ENCODE data around the gene ERV3-1. TPM values are rescaled to one million over a fixed set of nuclear protein-coding genes. Genes with fewer than 3 reads are reported as not detected.

The ERV3-1 gene
- total and polyA plus RNA-seq, 2 experiments from 2014 or later: 15.3 to 26.8 TPM

DNA sequence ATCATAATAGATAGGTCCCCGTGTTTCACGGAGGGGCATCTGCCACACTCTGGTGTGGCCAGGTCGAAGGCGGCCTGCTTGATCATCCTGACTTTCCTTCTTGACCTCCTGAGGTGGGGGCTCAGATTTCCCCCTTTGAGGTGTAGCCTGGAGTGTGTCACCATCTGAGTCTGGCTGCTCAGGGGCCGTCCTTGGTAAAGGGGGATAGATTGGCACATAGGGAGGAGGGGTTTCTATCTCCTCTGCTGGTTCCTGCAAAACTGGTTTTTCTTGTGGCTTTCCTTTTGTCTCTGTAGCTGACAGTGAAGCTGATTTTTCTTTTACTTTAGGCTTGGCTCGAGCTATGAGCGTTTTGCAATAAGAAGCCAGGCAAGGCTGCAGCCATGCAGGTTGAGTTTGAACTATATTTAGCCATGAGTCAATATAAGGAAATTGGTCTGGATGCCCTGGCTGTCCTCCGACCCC, 8.5 kb downstream of the ERV3-1 start (continued):
- TF ChIP-seq, protein P1, sequence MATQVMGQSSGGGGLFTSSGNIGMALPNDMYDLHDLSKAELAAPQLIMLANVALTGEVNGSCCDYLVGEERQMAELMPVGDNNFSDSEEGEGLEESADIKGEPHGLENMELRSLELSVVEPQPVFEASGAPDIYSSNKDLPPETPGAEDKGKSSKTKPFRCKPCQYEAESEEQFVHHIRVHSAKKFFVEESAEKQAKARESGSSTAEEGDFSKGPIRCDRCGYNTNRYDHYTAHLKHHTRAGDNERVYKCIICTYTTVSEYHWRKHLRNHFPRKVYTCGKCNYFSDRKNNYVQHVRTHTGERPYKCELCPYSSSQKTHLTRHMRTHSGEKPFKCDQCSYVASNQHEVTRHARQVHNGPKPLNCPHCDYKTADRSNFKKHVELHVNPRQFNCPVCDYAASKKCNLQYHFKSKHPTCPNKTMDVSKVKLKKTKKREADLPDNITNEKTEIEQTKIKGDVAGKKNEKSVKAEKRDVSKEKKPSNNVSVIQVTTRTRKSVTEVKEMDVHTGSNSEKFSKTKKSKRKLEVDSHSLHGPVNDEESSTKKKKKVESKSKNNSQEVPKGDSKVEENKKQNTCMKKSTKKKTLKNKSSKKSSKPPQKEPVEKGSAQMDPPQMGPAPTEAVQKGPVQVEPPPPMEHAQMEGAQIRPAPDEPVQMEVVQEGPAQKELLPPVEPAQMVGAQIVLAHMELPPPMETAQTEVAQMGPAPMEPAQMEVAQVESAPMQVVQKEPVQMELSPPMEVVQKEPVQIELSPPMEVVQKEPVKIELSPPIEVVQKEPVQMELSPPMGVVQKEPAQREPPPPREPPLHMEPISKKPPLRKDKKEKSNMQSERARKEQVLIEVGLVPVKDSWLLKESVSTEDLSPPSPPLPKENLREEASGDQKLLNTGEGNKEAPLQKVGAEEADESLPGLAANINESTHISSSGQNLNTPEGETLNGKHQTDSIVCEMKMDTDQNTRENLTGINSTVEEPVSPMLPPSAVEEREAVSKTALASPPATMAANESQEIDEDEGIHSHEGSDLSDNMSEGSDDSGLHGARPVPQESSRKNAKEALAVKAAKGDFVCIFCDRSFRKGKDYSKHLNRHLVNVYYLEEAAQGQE (IDR thresholded peaks at IDR 0.05; ENCODE audit: unreplicated experiment): no peak
- no peak for TF ChIP-seq CREB1 (CRISPR knock-in tag; IDR thresholded peaks at IDR 0.05; ENCODE audit: low read depth)

DNA sequence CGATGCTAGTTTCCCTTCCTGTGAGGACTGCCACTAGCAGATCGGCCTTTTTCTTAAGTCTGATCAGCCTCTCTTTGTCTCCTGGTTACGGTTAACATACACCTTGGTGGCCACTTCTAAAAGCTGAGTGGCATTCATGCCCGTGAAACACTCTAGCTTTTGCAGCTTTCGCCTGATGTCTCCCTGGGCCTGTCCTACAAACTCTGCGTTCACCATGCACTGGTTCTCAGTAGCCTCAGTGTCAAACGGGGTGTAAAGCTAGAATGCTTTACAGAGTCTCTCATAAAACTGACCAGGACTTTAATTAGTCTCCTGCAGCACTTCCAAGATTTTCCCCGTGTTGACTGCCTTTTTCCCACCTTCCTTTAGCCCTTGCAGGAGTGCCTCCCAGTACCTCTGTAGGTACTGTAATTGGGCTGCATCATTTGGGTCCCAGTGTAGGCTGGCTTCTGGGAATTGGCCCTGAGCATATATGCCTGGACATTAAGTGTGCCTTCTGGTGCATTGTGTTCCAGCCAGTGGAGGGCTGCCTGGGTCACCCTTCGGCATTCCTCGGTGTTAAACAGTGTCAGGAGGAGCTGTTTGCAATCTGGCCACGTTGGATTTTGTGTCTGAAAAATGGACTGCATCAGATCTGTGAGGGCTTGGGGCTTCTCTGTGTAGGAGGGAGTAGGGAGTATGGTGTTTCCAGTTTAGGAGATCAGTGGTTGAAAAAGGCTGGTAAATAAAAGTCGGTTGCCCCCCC, 9.2 kb downstream of the ERV3-1 start:
- peaks cover 20% of the 10 kb centered on the region; the same call in 1 of the 2 replicates for H3K9me2 ChIP-seq (ENCODE audit: insufficient read depth)
- ATAC-seq: no peak; the same call in 2 of the 3 replicates
- peaks cover 93% of the 10 kb centered on the region for H3K36me3 Mint-ChIP-seq (ENCODE audit: low read depth)
- TF ChIP-seq EZH2phosphoT487 (IDR thresholded peaks at IDR 0.05; ENCODE audit: unreplicated experiment): no peak
- TF ChIP-seq, protein P1 (IDR thresholded peaks at IDR 0.05; ENCODE audit: unreplicated experiment): no peak
- TF ChIP-seq, protein P2, sequence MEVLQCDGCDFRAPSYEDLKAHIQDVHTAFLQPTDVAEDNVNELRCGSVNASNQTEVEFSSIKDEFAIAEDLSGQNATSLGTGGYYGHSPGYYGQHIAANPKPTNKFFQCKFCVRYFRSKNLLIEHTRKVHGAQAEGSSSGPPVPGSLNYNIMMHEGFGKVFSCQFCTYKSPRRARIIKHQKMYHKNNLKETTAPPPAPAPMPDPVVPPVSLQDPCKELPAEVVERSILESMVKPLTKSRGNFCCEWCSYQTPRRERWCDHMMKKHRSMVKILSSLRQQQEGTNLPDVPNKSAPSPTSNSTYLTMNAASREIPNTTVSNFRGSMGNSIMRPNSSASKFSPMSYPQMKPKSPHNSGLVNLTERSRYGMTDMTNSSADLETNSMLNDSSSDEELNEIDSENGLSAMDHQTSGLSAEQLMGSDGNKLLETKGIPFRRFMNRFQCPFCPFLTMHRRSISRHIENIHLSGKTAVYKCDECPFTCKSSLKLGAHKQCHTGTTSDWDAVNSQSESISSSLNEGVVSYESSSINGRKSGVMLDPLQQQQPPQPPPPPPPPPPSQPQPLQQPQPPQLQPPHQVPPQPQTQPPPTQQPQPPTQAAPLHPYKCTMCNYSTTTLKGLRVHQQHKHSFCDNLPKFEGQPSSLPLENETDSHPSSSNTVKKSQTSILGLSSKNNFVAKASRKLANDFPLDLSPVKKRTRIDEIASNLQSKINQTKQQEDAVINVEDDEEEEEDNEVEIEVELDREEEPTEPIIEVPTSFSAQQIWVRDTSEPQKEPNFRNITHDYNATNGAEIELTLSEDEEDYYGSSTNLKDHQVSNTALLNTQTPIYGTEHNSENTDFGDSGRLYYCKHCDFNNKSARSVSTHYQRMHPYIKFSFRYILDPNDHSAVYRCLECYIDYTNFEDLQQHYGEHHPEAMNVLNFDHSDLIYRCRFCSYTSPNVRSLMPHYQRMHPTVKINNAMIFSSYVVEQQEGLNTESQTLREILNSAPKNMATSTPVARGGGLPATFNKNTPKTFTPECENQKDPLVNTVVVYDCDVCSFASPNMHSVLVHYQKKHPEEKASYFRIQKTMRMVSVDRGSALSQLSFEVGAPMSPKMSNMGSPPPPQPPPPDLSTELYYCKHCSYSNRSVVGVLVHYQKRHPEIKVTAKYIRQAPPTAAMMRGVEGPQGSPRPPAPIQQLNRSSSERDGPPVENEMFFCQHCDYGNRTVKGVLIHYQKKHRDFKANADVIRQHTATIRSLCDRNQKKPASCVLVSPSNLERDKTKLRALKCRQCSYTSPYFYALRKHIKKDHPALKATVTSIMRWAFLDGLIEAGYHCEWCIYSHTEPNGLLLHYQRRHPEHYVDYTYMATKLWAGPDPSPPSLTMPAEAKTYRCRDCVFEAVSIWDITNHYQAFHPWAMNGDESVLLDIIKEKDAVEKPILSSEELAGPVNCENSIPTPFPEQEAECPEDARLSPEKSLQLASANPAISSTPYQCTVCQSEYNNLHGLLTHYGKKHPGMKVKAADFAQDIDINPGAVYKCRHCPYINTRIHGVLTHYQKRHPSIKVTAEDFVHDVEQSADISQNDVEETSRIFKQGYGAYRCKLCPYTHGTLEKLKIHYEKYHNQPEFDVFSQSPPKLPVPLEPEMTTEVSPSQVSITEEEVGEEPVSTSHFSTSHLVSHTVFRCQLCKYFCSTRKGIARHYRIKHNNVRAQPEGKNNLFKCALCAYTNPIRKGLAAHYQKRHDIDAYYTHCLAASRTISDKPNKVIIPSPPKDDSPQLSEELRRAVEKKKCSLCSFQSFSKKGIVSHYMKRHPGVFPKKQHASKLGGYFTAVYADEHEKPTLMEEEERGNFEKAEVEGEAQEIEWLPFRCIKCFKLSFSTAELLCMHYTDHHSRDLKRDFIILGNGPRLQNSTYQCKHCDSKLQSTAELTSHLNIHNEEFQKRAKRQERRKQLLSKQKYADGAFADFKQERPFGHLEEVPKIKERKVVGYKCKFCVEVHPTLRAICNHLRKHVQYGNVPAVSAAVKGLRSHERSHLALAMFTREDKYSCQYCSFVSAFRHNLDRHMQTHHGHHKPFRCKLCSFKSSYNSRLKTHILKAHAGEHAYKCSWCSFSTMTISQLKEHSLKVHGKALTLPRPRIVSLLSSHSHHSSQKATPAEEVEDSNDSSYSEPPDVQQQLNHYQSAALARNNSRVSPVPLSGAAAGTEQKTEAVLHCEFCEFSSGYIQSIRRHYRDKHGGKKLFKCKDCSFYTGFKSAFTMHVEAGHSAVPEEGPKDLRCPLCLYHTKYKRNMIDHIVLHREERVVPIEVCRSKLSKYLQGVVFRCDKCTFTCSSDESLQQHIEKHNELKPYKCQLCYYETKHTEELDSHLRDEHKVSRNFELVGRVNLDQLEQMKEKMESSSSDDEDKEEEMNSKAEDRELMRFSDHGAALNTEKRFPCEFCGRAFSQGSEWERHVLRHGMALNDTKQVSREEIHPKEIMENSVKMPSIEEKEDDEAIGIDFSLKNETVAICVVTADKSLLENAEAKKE (CRISPR knock-in tag; IDR thresholded peaks at IDR 0.05): no peak
- TF ChIP-seq, protein P3, sequence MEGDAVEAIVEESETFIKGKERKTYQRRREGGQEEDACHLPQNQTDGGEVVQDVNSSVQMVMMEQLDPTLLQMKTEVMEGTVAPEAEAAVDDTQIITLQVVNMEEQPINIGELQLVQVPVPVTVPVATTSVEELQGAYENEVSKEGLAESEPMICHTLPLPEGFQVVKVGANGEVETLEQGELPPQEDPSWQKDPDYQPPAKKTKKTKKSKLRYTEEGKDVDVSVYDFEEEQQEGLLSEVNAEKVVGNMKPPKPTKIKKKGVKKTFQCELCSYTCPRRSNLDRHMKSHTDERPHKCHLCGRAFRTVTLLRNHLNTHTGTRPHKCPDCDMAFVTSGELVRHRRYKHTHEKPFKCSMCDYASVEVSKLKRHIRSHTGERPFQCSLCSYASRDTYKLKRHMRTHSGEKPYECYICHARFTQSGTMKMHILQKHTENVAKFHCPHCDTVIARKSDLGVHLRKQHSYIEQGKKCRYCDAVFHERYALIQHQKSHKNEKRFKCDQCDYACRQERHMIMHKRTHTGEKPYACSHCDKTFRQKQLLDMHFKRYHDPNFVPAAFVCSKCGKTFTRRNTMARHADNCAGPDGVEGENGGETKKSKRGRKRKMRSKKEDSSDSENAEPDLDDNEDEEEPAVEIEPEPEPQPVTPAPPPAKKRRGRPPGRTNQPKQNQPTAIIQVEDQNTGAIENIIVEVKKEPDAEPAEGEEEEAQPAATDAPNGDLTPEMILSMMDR (conservative IDR thresholded peaks at IDR 0.05; ENCODE audit: low read depth in 2 of 2): no peak
- no peak for TF ChIP-seq CREB1 (CRISPR knock-in tag; IDR thresholded peaks at IDR 0.05; ENCODE audit: low read depth)
- TF ChIP-seq ZNF114 (CRISPR knock-in tag; IDR thresholded peaks at IDR 0.05): no peak
- no peak for TF ChIP-seq ZNF331 (CRISPR knock-in tag; IDR thresholded peaks at IDR 0.05; ENCODE audit: low read depth)

More for the DNA sequence above, 9.2 kb downstream of the ERV3-1 start:
- Histone ChIP-seq H3F3A (replicated peaks; ENCODE audit: low read depth) (no peaks in the 10 kb centered on the region), H4K20me1 (replicated peaks; ENCODE audit: insufficient read depth) (no peaks in the 10 kb centered on the region), H3K4me3 (0 out of 2 replicates have a peak overlapping the region, but pooled peaks have one; percentile 17), H3K79me2 (replicated peaks; ENCODE audit: insufficient read depth) (peaks cover 20% of the 10 kb centered on the region), H3K36me3 (ENCODE audit: insufficient read depth) (no peaks in the 10 kb centered on the region; the same call in 1 of the 2 replicates), H2AFZ (no peak overlapping the region), H3K4me1 (ENCODE audit: insufficient read depth) (peaks cover 14% of the 10 kb centered on the region), H3K27ac (ENCODE audit: low read depth) (no peak overlapping the region), H3K4me2 (peak overlapping the region; percentile 46), H3K27me3 (ENCODE audit: insufficient read depth) (no peaks in the 10 kb centered on the region)
- H3K4me3 Mint-ChIP-seq: no peak overlapping the region; the same call in 2 of the 3 replicates
- H3K9me3 Mint-ChIP-seq: peaks cover 85% of the 10 kb centered on the region
- DNase-seq (ENCODE audit: low spot score): no peak
- H3K27me3 Mint-ChIP-seq (ENCODE audit: insufficient read depth, low read depth, poor library complexity): peaks cover 5% of the 10 kb centered on the region
- peaks cover 19% of the 10 kb centered on the region for H3K4me1 Mint-ChIP-seq
- peak overlapping the region; percentile 81 for H3K27ac Mint-ChIP-seq

Data from GM23338 (cell line).